A375 (cell line): ENCODE data around the gene GRK4. TPM values are rescaled to one million over a fixed set of nuclear protein-coding genes. Genes with fewer than 3 reads are reported as not detected.

ENCODE experiments used
- small RNA-seq: library from RNA; depleted of rRNA; stranded (forward); fragments of <200 nt; gene quantifications from one replicate; pipeline ENCODE3, GENCODE V24; 2014
- total RNA-seq: library from RNA; depleted of rRNA; stranded (reverse); fragments of >200 nt; shearing (Covaris generic); gene quantifications from 2 replicates; pipeline ENCODE4 v1.2.3, GENCODE V29; 2014; rRNA removed

The GRK4 gene
- 3.2 and 4.0 TPM in 2 replicates for total RNA-seq

DNA sequence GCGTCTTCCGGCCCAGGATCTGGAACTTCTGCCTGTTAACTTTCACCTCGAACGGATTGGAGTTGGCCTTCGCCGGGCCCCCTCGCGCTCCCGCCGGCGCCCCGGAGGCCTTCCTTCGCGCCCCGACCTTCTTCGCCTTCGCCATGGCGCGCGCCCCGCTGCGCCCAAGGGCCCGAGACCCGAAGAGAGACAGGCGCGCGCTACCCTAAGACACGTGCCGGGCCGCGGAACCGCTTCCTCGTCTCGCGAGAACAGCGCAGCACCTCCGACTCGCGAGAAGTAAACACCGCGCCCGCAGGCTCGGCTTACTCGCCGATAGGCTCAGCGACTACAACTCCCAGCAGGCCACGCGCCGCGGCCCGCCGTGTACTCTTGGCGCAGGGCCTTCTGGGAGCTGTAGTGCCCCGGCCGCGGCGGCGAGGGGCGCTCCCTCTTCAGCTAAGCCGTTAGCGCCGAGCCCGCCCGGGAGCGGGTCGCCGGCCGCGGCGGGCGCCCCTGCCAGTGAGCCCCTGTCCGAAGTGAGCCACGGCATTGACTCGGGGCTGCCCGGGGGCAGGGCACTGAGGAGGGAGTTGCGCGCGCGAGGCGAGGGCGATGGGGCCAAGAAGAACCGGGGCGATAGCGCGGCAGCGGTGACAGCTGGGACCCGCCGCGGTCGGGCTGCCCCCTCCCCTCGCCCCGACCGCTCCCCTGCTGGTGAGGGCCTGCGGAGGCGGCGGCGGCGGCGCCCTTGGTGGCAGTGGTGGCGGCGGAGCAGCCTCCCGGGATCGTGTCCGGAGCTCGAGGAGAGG is at the start of gene GRK4, which contains the start of gene NOP14:
Gene GRK4, plus strand, starts transcription at position 397 of the 791 bp plus-strand sequence. CDS start 500 bp downstream, outside the sequence.
Gene NOP14, minus strand, starts transcription at position 232 of the 791 bp plus-strand sequence. Its CDS starts 87 bp downstream, at position 145.

DNA sequence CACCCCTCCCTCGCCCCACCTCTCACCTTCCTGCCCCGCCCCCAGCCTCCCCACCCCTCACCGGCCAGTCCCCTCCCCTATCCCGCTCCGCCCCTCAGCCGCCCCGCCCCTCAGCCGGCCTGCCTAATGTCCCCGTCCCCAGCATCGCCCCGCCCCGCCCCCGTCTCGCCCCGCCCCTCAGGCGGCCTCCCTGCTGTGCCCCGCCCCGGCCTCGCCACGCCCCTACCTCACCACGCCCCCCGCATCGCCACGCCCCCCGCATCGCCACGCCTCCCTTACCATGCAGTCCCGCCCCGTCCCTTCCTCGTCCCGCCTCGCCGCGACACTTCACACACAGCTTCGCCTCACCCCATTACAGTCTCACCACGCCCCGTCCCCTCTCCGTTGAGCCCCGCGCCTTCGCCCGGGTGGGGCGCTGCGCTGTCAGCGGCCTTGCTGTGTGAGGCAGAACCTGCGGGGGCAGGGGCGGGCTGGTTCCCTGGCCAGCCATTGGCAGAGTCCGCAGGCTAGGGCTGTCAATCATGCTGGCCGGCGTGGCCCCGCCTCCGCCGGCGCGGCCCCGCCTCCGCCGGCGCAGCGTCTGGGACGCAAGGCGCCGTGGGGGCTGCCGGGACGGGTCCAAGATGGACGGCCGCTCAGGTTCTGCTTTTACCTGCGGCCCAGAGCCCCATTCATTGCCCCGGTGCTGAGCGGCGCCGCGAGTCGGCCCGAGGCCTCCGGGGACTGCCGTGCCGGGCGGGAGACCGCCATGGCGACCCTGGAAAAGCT is 110.9 kb downstream of the GRK4 start, which contains the start of the genes HTT and HTT-AS:
Gene HTT, plus strand, starts transcription at position 604 of the 768 bp plus-strand sequence. Its CDS starts 145 bp downstream, at position 749.
Gene HTT-AS, minus strand, starts transcription at position 461 of the 768 bp plus-strand sequence.

Small RNA genes lying within 50 kb of the gene (small RNA-seq; reads per million reads assigned to genes)
- gene RF02134 (not detected), gene RF02135 (not detected), gene RNU6-204P (not detected)

Other genes with a start within 250 kb of the GRK4 start
- gene TNIP2, start 207.2 kb upstream of the GRK4 start, total RNA-seq = 42.1 and 44.8 TPM in 2 replicates
- 35.8 and 36.5 TPM in 2 replicates for gene SH3BP2, start 170.5 kb upstream of the GRK4 start, total RNA-seq
- 104 and 121 TPM in 2 replicates for gene ADD1, start 119.7 kb upstream of the GRK4 start, total RNA-seq
- gene NOP14, start 165 bp upstream of the GRK4 start, total RNA-seq = 45.7 and 48.9 TPM in 2 replicates
- not detected in 2 replicates for gene HTT-AS, start 111.0 kb downstream of the GRK4 start, total RNA-seq
- 24.9 TPM in 2 replicates for gene HTT, start 111.1 kb downstream of the GRK4 start, total RNA-seq